Measurements from ENCODE around the gene FBXO42.
"Not testable (repeated sequence)": the region's sequence is repeated elsewhere in the genome, so short reads cannot be mapped to it uniquely, and the experiment has no call there.

The FBXO42 gene

GRCh38 chr1:16242556-16243214, 109.6 kb downstream of the FBXO42 start:
- no peak for DNase-seq (ENCODE audit: low read depth)

DNA sequence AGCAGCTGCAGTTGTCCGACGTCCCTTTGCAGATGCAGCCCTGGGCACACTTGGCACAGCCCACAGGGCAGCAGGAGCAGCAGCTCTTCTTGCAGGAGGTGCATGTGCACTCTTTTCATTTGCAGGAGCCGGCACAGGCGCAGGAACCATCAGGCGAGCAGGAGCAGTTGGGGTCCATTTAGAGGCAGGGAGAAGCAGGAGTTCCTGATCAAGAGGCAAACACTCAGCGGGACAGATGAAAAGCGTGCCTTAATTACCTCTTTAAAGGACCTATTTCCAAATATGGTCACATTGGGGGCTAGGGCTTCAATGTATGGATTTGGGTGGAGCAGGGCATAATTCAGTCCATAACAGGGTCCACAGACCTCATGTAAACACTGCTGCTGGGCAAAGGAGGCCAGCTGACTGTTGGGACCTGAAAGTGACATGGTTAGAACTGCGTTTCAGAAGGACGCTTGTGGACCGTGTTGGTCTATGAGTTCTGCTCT, 111.0 kb downstream of the FBXO42 start:
- DNase-seq (ENCODE audit: low read depth) = no peak

DNA sequence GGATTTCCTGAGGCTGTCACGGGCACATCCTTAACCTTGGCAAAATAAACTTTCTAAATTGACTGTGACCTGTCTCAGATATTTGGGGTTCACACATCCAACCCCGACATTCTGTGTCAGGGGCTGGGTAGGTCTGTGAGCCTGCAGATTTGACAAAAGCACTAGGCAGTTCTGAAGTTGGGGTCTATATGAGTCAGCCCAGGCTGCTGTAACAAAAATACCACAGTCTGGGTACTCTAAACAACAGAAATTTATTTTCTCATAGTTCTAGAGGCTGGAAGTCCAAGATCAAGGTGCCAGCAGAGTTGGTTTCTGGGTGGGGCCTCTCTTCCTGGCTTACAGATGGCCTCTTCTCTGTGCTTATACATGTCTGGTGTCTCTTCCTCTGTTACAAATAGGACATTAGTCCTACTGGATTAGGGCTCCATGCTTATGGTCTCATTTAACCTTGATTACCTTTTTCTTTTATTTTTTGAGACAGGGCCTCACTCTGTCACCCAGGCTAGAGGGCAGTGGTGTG, 112.2 kb downstream of the FBXO42 start:
- DNase-seq (ENCODE audit: low read depth) = no peak

DNA sequence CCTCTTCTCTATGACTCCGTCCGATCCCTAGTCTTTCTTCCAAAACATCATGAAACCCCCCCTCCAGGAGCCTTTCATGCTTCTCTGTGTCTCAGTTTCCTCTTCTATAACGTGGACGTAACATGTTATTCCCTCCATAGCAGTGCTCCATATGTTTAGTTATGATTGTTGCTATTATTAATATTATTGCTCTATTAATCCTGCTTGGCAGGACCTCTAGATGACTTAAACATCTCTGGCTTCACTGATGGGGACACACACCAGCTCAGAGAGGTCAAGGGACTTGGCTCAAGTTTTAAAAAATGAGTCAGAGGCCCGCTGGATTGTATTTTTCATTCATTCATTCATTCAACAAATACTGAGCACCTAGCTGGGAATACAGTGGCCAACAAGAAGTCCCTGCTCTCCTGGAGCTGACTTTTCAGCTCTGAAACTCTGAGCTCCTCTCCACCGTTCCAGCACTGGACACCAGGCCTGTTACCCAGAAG, 114.9 kb downstream of the FBXO42 start:
- DNase-seq (ENCODE audit: low read depth) = no peak

DNA sequence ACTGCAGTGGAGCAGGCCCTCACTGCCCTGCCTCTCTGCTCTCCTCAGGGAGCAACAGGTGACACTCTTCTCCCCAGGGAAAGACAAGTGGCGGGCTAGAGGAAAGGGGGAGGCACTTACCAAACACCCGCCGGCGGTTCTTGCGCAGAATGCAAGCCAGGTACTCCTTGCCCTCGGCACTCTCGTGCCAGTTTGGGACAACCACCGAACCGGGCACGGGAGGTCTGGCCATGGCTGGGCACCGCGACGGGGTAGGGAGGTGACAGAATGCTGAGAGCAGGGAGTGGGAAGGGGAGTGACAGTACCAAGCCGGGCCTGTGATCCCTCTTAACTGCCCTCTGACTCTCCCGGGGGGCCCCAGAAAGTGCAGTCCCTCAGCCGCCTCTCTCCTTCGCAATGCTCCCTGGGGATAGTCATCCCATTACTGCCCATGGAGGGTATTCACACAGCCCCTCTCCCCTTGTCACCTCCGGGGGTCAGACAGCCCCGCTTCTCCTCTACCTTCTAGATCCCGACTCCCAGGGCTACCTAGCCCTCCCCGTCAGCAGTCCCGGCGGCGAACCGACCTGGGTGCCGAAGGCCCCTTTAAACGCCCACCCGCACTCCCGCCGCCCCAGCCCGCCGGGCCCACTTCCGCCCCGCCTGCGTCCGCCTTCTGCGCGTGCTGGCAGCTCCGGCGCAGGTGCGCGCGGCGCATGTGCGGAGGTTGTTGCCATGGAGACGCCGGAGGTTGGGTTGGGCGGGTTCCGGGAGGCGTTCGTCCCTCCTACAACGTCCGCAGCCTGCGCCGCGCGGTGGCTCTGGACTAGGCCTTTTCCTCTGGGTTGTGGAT, 115.6 kb downstream of the FBXO42 start, which contains the start of gene CPLANE2:
Gene CPLANE2 (minus strand): TSS at position 673 of the 832 bp plus-strand sequence. CDS start 441 bp downstream, at position 232.
- DNase-seq (ENCODE audit: low read depth) = peak; percentile 94

GRCh38 chr1:16235944-16236510, 116.3 kb downstream of the FBXO42 start:
- DNase-seq (ENCODE audit: low read depth) = no peak

DNA sequence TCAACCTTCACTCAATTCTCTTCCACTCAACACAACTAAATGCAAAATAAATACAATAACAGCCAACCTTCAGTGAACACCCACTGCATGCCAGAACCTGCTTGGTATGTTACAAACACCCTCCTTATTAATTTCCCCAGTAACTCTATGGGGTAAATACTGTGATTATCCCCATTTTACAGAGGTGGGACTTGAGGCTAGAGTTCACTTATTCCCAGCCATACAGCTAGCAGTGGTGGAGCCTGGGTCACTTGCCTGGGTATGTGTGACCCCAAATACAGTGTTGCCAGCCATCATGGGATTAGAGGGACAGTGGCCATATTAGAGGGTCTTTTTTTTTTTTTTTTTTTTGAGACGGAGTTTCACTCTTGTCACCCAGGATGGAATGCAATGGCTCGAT, 116.9 kb downstream of the FBXO42 start:
- DNase-seq (ENCODE audit: low read depth) = no peak

DNA sequence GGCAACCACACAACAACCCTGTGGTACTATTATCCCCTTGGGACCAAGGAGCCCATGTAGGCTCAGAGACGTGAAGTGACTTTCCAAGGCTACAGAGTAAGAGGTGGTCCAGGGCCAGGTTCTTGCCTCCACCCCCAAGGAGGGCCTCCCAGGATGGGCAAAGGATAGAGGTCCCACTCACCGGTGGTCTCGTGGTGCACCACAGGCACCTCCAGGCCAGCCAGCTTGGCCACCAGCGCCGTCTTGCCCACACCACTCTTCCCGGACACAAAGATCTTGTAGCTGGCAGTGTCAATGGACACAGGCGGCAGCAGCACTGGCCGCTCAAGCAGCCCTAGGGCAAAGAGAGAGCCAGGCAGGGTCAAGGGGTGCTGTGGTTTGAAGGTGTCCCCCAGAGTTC, 118.8 kb downstream of the FBXO42 start:
- no peak for DNase-seq (ENCODE audit: low read depth)

- DNase-seq (ENCODE audit: low read depth) = no peak
Measured at GRCh38 chr1:16232316-16232710, 120.0 kb downstream of the FBXO42 start.

- DNase-seq (ENCODE audit: low read depth) = no peak
Measured at GRCh38 chr1:16231331-16232315, 120.7 kb downstream of the FBXO42 start.

GRCh38 chr1:16230744-16231143, 121.5 kb downstream of the FBXO42 start:
- DNase-seq (ENCODE audit: low read depth) = no peak

- DNase-seq (ENCODE audit: low read depth) = no peak
Measured at GRCh38 chr1:16229976-16230740, 122.1 kb downstream of the FBXO42 start.

DNA sequence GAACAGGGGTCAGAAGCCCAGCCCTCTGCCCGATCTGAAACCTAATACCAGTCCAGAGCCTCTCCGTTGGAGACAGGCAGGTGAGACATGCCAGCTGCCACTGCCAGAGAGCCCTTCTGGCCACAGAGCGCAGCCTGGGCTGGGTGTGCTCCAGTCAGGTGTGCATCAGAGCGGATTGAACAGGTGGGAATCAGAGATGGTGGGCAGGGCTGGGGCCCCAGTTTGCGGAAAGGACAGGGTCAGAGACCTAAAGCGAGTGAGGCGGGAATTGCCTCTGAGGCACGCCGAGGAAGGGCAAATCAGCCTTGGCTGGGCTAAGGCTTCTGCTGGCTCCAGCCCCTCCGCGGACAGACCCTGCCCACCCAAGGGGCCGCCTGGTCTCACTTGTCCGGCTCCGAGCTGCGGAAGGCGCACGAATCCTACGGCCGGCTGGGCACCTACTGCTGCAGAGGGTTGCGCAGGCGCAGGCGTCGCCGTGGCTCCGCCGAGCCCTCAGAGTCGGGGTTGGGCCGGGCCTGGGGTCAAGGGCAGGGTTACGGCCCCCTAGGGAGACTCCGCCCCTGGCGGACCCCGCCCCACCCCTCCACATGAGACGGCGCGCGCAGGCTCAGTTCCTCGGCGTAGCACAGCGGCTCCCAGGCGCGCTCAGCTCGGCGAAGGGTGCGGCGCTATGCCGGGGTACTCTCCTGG, 125.6 kb downstream of the FBXO42 start:
- DNase-seq (ENCODE audit: low read depth) = no peak

DNA sequence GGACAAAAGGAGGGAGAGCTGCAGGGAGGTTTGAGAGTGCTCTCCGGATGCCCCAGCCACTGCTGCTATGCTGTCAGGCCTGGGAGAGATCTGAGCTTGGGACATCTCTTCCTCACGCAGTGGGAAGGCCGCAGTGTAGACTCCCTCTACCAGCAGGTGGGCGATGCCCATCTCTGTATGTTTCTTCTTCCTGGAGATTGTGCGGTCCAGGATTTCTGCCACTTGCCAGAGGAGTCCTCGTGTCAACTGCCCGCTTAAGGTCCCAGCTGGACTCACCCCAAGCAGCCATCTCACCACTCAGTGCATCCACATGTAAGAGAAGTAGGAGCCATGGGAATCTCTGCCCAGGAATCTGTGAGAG, 126.2 kb downstream of the FBXO42 start:
- no peak for DNase-seq (ENCODE audit: low read depth)

DNA sequence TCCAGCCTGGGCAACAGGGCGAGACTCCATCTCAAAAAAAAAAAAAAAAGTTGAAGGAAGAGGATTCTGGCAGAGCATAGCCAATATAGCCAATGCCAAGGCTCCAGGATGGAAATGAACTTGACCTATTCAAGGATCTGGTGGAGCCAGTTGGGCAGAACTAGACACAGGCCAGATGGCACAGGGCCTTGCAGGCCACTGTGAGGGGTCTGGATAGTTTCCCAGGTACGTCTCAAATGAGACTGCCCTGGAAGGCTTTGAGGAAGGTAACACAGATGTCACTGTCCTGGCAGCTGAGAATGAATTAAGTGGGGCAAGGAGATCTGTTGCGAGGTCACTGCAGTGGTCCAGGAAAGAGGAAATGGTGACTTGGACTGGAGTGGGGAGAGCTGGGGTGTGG, 127.8 kb downstream of the FBXO42 start:
- no peak for DNase-seq (ENCODE audit: low read depth)

DNA sequence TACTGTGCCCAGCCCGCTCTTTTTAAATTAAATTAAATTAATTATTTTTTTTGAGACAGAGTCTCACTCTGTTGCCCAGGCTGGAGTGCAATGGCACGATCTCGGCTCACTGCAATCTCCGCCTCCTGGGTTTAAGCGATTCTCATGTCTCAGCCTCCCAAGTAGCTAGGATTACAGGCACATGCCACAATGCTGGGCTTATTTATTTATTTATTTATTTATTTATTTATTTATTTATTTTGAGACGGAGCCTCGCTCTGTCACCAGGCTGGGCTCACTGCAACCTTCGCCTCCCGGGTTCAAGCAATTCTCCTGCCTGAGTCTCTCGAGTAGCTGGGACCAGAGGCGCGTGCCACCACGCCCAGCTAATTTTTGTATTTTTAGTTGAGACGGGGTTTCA, 129.6 kb downstream of the FBXO42 start:
- not testable (repeated sequence) for DNase-seq (ENCODE audit: low read depth)

DNA sequence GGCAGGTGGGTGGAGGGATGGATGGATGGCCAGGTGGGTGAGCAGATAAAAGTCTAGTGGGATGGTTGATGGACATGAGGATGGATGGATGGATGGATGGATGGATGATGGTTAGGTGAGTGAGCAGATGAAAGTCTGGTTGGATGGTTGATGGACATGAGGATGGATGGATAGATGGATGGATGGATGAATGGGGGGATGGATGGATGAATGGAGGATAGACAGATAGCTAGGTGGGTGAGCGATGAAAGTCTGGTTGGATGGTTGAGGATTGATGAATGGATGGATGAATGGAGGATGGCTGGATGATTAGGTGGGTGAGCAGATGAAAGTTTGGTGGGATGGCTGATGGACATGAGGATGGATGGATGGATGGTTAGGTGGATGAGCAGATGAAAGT, 130.8 kb downstream of the FBXO42 start:
- no peak for DNase-seq (ENCODE audit: low read depth)

GRCh38 chr1:16219968-16220500, 132.2 kb downstream of the FBXO42 start:
- no peak for DNase-seq (ENCODE audit: low read depth)

DNA sequence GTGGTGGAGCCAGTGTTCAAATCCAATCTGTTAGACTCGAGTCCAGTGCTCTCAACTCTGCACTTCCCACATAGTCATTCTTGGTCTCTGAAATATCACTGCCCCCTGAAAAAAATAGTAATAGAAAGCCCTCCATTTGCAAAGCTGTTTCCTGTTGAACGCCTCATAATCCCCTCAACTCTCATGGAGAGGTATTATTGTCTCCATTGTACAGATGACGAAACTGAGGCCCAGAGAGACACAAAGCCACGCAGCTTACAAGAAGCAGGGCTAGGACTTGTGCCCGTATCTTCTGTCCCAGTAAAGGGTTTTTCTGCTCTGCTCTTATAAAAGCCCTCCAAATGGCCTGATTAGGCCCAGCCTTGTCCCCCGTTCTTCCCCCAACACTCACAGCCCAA, 133.6 kb downstream of the FBXO42 start:
- no peak for DNase-seq (ENCODE audit: low read depth)

All from CMK (cell line).